ENCODE results near the gene LRP1B.

The LRP1B gene

DNA sequence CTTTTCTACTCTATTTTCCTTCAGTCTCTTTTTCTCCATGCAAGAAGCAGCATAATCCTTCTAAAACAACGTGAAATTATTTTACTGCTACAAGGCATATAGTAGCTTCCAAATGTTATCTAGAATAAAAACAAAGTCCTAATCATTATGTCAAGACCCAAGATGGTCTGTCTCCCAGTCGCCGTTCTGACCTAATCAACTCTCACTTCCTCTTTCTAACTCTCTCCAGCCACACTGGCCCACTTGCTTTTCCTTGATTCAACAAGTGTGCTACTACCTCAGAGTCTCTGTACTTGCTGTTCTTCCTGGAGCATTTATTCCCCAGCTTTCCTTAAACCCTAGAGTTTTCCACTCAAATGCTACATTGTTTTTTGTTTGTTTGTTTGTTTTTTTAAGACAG is 1491.2 kb downstream of the LRP1B start:
- DNase-seq, result no peak

- no peak for DNase-seq
These were observed 1500.3 kb downstream of the LRP1B start for GRCh38 chr2:140630557-140630956.

- DNase-seq, result no peak
These were observed 1502.9 kb downstream of the LRP1B start for GRCh38 chr2:140627885-140628284.

DNA sequence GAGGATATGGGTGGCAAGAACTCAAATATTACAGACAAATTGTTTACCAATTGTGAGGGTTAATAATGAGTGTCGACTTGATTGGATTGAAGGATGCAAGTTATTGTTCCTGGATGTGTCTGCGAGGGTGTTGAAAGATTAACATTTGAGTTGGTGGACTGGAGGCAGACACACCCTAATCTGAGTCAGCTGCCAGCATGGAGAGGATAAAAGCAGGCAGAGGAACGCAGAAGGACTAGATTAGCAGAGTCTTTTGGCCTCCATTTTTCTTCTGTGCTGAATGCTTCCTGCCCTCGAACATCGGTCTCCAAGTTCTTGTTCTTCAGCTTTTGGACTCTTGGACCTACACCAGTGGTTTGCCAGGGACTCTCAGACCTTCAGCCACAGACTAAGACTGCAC is 1503.7 kb downstream of the LRP1B start:
- no peak for DNase-seq

- DNase-seq, result no peak
These were observed 1506.6 kb downstream of the LRP1B start for GRCh38 chr2:140624200-140624599.

DNA sequence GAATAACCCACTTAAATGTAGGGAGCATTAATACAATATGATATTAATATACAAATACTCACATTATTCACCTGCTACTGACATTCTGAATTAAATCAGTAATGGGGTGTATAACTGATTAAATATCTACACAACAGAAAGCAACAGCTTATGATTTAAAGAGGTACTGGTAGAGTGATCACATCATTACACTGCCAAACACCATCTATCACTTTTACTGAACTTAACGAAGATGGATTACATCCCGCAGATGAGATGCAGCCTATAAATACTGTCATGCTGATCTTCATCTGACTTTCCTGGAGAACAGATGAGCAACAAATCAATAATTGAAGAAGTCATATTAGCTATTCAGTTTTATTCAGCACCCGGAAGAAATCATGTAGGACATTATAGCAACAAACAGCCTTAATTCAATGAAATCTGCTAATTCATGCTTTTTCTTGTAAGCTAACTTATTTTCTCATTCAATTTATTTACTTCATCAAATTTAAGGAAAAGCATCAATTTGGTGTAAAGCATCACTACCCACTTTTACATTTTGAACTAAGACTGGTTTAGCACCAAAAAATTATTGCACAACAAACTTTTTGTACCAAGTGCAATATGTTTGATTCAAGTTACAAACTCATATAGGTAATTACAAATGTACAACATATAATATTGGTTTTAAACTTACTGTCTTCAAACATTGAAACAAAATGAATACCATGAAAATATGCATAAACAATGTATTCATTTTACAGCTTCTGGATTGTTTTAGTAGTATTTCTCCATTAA is 1509.0 kb downstream of the LRP1B start:
- no peak for DNase-seq

DNA sequence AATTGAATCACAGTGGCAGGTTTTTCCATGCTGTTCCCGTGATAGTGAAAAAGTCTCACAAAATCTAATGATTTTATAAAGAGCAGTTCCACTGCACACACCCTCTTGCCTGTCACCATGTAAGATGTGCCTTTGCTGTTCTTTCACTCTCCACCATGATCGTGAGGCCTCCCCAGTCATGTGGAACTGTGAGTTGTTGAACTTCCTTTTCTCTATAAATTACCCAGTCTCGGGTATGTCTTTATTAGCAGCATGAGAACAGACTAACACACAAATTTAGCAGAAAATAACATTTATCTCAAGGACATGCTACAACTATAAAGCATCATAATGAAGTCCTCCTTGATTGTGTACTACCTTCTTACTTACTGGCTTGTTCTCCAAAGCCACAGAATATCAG is 1526.0 kb downstream of the LRP1B start:
- no peak for DNase-seq

GRCh38 chr2:140604096-140604495 is 1526.7 kb downstream of the LRP1B start:
- DNase-seq, result no peak

DNA sequence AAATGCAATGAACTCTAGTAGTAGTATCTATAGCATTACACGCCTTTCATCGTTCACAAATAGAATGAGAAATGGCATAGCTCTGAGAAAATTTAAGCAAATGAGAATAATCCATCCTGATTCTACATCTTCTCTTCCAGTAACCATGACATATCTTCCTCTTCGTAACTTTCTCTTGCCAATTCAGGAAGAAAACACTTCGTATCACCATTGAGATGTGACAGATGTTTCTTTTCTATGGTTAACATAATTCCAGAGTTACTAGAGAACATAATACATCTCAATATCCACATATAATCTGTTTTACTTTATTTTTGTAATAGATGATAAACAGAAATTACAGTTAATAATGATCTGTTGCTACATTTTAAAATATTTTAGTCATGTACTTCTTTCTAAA is 1527.4 kb downstream of the LRP1B start:
- no peak for DNase-seq

DNA sequence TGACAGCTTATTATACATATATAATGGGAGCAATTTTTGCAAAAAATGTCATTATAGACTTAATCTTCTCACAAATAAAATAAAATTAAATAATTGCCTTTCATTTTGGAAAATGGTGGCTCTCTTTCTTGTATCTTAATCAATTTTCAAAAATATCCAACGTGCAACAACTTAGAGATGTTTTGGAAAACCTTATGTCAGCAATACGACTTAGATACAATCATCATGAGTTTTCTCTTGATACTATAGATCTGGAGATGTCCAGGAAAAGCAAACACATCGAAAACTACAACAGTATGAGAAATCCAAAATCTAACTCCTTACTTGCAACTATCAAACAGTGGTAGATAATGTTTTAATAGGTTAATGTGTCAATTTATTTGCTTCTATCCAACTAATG is 1529.0 kb downstream of the LRP1B start:
- no peak for DNase-seq

DNA sequence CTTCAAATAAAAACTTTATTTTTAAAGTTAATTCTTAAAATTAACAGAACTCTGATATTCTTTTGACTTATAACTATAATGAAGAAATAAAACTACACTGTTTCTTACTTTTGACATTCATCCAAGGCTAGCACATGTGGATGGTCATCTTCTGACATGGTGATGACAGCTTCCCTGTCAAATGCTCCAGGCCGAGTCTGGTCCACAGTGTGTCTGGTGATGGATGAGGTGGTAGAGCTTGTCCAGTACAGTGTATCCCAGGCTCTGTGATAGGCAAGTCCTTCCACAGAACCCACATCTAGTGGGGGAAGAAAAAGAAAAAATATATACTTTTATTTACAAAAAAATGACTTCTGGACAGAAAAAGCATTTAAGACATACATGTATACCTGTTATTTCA is 1529.5 kb downstream of the LRP1B start:
- DNase-seq, result no peak

DNA sequence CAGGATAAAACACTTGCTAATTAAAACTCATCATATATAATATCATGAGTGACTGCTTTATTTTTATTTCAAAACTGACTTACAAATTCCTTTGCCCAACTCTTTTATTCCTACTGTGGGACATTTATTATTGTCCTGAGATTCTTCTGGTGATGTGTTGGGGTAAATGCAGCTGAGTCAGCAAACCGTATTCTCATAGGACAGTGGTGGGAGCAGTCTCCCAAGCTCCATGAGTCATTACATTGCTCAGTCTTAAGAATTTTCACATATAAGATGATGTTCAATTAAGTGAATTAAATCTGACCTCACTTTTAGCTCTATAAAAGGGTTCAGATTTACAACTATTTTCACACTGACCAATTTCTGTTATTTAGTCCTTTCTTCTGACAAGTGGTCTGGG is 1530.7 kb downstream of the LRP1B start:
- DNase-seq, result no peak

DNA sequence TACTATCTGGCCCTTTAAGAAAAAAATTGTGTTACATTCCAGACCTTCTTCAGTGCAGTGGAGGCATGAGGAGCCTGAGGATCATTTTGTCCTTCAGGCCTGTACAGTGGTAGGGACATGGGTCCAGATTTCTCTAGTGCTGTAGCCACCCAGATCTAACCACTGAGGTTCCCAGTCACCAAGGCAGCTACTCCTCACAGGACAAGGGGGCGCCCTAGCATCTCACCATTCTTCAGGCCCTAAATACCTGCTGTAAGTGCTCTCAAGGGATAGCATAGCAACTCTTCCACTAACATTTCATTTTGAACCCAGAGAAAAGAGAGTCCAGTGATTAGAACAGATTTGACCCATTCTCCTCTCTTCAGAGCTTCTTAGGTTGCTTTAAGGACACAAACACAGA is 1533.0 kb downstream of the LRP1B start:
- no peak for DNase-seq

- no peak for DNase-seq
These were observed 1533.6 kb downstream of the LRP1B start for GRCh38 chr2:140597205-140597604.

DNA sequence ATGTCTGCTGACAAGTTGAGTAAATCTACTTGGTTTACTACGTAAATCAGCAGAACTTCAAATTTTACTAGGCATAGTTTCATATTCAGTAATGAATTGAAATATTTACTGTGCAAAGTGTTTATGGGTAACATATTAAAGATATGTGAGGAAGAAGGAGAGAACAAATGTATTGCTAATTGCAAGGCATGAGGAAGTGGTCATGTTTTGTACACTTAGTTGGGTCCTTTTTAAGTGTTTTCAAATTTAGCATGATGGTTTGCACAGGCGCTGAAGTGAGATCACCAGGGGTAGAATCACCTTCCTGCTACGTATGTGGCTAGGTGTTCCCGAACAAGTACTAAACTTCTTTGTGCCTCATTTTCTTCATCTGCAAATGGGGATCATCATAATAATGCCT is 1534.4 kb downstream of the LRP1B start:
- no peak for DNase-seq

DNA sequence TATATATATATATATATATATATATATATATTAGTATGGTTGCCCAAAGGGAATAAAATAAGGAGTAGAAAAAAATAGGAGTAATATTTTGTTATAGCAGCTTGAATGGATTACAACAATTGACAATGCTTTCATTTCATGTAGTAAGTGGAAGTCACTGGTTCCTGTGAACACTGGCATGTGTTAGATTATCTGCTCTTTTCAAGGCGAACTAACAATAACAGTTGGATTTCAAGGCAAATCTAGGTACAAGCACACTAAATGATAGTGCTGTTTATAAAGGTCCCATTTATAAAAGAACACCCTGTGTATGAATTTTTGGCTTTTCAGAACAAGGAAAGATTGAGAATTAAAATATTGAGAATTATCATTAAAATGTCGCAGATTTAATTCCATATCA is 1535.7 kb downstream of the LRP1B start:
- no peak for DNase-seq

- no peak for DNase-seq
These were observed 1537.7 kb downstream of the LRP1B start for GRCh38 chr2:140593132-140593531.

- no peak for DNase-seq
These were observed 1541.1 kb downstream of the LRP1B start for GRCh38 chr2:140589696-140590095.

DNA sequence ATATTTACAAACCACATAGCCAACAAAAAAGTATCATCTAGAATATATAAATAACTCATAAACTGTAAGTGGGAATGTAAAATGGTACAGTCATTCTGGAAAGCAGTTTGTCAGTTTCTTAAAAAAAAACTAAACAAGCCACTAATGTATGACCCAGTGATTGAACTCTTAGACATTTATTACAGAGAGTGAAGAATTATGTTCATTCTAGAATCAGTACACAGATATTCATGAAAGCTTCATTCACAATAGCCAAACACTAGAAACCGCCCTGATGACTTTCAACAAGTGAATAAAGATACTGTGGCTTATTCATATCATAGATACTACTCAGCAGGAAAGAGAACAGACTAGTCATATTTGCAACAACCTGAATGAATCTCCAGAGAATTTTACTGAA is 1541.5 kb downstream of the LRP1B start:
- no peak for DNase-seq

DNA sequence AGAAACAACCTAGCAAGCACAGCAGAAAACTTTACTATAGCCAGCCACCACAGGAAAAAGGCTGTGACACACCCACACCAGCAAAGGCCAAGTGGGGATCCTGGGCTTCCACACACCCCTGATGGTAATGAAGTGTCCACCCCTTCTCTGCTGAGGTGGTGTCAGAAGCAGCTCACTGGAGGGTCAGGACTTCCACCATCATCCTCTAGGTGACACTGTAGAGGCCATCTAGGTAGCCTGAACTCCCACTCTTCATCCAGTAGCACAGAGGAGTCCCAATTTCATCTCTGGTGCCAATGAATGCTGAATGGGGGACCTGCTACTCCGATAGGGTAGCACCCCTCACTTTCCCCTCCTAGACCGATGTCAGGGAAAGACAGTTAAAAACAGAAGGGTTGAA is 1544.4 kb downstream of the LRP1B start:
- DNase-seq, result no peak

GRCh38 chr2:140585016-140585415 is 1545.8 kb downstream of the LRP1B start:
- DNase-seq, result no peak

GRCh38 chr2:140584471-140584870 is 1546.3 kb downstream of the LRP1B start:
- no peak for DNase-seq

DNA sequence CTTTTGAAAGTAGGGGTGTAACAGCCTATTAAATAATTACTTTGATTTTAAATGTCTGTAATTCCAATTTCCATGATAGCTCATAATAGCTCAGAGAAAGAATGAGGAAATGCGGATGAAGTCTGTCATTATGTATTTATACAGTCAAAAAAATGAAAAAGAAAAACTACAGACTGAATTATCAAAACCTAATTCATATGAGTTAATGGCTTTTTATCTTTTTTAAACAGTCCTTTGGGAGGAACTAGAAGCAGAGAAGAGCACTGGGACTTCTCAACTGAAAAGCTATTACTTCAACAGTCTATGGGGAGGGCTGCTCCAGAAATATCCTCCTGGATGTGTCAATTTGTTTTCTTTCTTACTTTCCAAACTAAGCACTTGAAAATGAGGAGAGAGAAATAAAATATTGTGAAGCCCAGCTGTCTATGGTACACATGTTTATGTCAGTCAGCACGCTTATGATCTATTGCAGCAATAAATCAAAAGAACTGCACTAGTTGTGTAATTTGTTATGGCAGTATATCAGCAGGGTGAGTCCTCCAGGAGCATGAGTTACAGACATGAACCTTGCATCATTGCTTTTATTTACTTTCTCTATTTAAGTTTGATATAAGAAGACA is 1550.2 kb downstream of the LRP1B start:
- no peak for DNase-seq

- no peak for DNase-seq
These were observed 1553.4 kb downstream of the LRP1B start for GRCh38 chr2:140577453-140577852.

DNA sequence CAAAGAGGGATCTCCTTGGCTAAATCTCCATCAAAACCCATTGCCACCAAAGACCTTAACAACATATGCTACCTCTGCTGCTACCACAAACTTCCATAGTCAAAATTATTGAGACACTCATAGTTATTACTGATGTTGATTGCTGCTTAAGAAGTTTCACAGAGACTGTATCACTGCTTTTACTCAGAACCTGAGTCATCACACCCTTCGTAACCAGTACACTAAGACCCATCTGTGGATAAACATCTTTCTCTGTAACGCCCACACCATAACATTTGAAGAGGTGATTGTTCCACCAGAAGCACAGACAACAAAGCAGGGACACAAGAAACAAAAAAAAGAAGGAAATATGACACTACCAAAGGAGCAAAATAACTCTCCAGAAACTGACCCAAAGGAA is 1563.1 kb downstream of the LRP1B start:
- no peak for DNase-seq
